ENCODE results near the gene LRRC47. TPM values are rescaled to one million over a fixed set of nuclear protein-coding genes. Genes with fewer than 3 reads are reported as not detected.

LRRC47 gene
- total and polyA plus RNA-seq, 2 of the 13 experiments (the other 11 are each of a cell fraction or from before 2014, with no cell fraction given): 18.3 to 52.5 TPM

- in situ Hi-C loops (cut with HindIII; ENCODE audit: extremely low pct_ligation_motif_present, low pct_unique_long_range_greater_than_20kb): no loop called here
- H3K79me2 ChIP-seq (ENCODE audit: insufficient read depth, low read length): peaks cover 23% of the 10 kb centered on the region
- FAIRE-seq: no peak
Observed at GRCh38 chr1:3787349-3787715, 9.0 kb downstream of the LRRC47 start.

More at GRCh38 chr1:3787349-3787715, 9.0 kb downstream of the LRRC47 start:
- Histone ChIP-seq H3K4me1 (ENCODE audit: insufficient read depth, low read length) (peaks cover 25% of the 10 kb centered on the region), H2AFZ (ENCODE audit: low read length) (no peak overlapping the region), H3K9ac (ENCODE audit: insufficient read depth, low read depth, low read length) (no peak overlapping the region), H3K27me3 (ENCODE audit: control insufficient read depth in 1 of 2, insufficient read depth in 2 of 2, low read length in 2 of 2) (no peaks in the 10 kb centered on the region), H3K4me2 (ENCODE audit: low read depth, low read length) (no peak overlapping the region), H3K27ac (ENCODE audit: extremely low read length, insufficient read depth, low read length) (no peak overlapping the region), H3K9me3 (ENCODE audit: low read length) (no peaks in the 10 kb centered on the region), H3K4me3 (replicated peaks in 1 of 3; ENCODE audit: insufficient read depth in 1 of 3, low read depth in 2 of 3, low read length in 3 of 3) (no peak overlapping the region), H4K20me1 (ENCODE audit: insufficient read depth, low read length) (0 out of 2 replicates have a peak, but pooled peaks cover 2% of the 10 kb centered on the region), H3K36me3 (replicated peaks in 1 of 2; ENCODE audit: control insufficient read depth in 1 of 2, insufficient read depth in 2 of 2, low read length in 2 of 2) (peaks cover 14 to 52% of the 10 kb centered on the region in 2 experiments)
- 79% methylated on average over 10 of the region's 10 CpGs for WGBS (ENCODE audit: low lambda C conversion rate)
- DNase-seq (ENCODE audit: low spot score) (no peak), ATAC-seq (no peak)
- BruUV-seq (replicated peaks): no TSS peak
- no peak for TF ChIP-seq TCF7 (IDR thresholded peaks at IDR 0.05; ENCODE audit: low read depth)
- no peak for TF ChIP-seq ZNF446 (CRISPR knock-in tag; IDR thresholded peaks at IDR 0.05)
- no peak for TF ChIP-seq CENPBD1 (CRISPR knock-in tag; IDR thresholded peaks at IDR 0.05; ENCODE audit: borderline replicate concordance, low read depth)
- TF ChIP-seq KDM5B (CRISPR knock-in tag; IDR thresholded peaks at IDR 0.05; ENCODE audit: borderline replicate concordance): no peak
- TF ChIP-seq ZBTB26 (CRISPR knock-in tag; IDR thresholded peaks at IDR 0.05; ENCODE audit: borderline replicate concordance): no peak
- no peak for TF ChIP-seq HHEX (CRISPR knock-in tag; IDR thresholded peaks at IDR 0.05)
- no peak for TF ChIP-seq ZNF280B (CRISPR knock-in tag; IDR thresholded peaks at IDR 0.05; ENCODE audit: borderline replicate concordance)
- no peak for TF ChIP-seq REXO4 (CRISPR knock-in tag; IDR thresholded peaks at IDR 0.05; ENCODE audit: borderline replicate concordance)
- no peak for TF ChIP-seq ZXDC (CRISPR knock-in tag; IDR thresholded peaks at IDR 0.05)
- TF ChIP-seq KDM2A (CRISPR knock-in tag; IDR thresholded peaks at IDR 0.05; ENCODE audit: borderline replicate concordance, low read depth): no peak
- no peak for TF ChIP-seq MLXIP (CRISPR knock-in tag; IDR thresholded peaks at IDR 0.05; ENCODE audit: borderline replicate concordance)
- no peak for TF ChIP-seq MYPOP (CRISPR knock-in tag; IDR thresholded peaks at IDR 0.05)
- TF ChIP-seq DMAP1 (CRISPR knock-in tag; IDR thresholded peaks at IDR 0.05): no peak
- TF ChIP-seq SCMH1 (CRISPR knock-in tag; IDR thresholded peaks at IDR 0.05; ENCODE audit: borderline replicate concordance): no peak
- ChIA-PET CTCF (ENCODE audit: low intra/inter-chr PET ratio, low total read pairs) (no interaction called here), POLR2A (interaction anchor here (1.0 kb wide), 1 partner anchor 8 kb away, joined by 3 read pairs; the partner anchor contains the start of gene LRRC47)
- intact Hi-C loops (cut with micrococcal nuclease; ENCODE audit: unreplicated experiment): no loop called here
